Activated B cell treated with CpG ODN at 0.5 μM for 24 hours (primary cell): ENCODE measurements around the gene KCNQ1. TPM values are rescaled to one million over a fixed set of nuclear protein-coding genes. Genes with fewer than 3 reads are reported as not detected.

Experiments used
- ATAC-seq: fragments of 200-7000 bp; cut with Tn5 transposase; one replicate; pipeline ENCODE4 v1.10.0; 2021; ENCODE audit warnings: low read depth, mild to moderate bottlenecking, moderate library complexity
- CTCF ChIA-PET: fragments of 350-600 bp; sonication (Branson Sonifier 250); formaldehyde crosslinking; loops from one replicate; lab custom pipeline; 2021; ENCODE audit warnings: antibody characterized with exemption; lab: Charles Lee
- POLR2A ChIA-PET: fragments of 350-600 bp; sonication (Branson Sonifier 250); formaldehyde crosslinking; loops from one replicate; lab custom pipeline; 2021; ENCODE audit warnings: antibody characterized with exemption; lab: Charles Lee
- DNase-seq: peaks from one replicate; pipeline ENCODE4 v3.0.0; 2022
- H3K27ac Mint-ChIP-seq: one replicate; pipeline ENCODE4 v1.8.0; 2020; ENCODE audit warnings: mixed read lengths
- H3K27me3 Mint-ChIP-seq: one replicate; pipeline ENCODE4 v1.8.0; 2021; ENCODE audit warnings: mixed read lengths
- H3K36me3 Mint-ChIP-seq: one replicate; pipeline ENCODE4 v1.8.0; 2021; ENCODE audit warnings: low read depth, mixed read lengths
- H3K4me1 Mint-ChIP-seq: one replicate; pipeline ENCODE4 v1.8.0; 2021; ENCODE audit warnings: mixed read lengths
- H3K4me3 Mint-ChIP-seq: one replicate; pipeline ENCODE4 v1.8.0; 2020; ENCODE audit warnings: mild to moderate bottlenecking, mixed read lengths
- H3K9me3 Mint-ChIP-seq: one replicate; pipeline ENCODE4 v1.8.0; 2020; ENCODE audit warnings: mixed read lengths
- CTCF ChIP-seq: fragments of 200-600 bp; IDR thresholded peaks from one replicate; pipeline ENCODE4 v1.8.0; 2022; ENCODE audit warnings: antibody characterized with exemption, mild to moderate bottlenecking
- intact Hi-C: fragments of 100-400 bp; cut with micrococcal nuclease; formaldehyde crosslinking; loops from one replicate; pipeline ENCODE4 v1.15.1; 2024
- total RNA-seq: library from RNA; stranded (reverse); gene quantifications from 2 replicates; pipeline ENCODE4 v1.2.3, GENCODE V29; 2022

The KCNQ1 gene
- total RNA-seq, 1 donor from 2014 or later, result 6.5 TPM

GRCh38 chr11:2728663-2729332 lies 284.0 kb downstream of the KCNQ1 start:
- ATAC-seq (no peak), DNase-seq (no peak)
- CTCF ChIA-PET, result no interaction called here
- intact Hi-C loops, result no loop called here
- Mint-ChIP-seq H3K27ac (no peak overlapping the region), H3K4me3 (no peak overlapping the region), H3K36me3 (peaks cover 2% of the 10 kb centered on the region), H3K27me3 (no peaks in the 10 kb centered on the region), H3K9me3 (no peaks in the 10 kb centered on the region), H3K4me1 (no peaks in the 10 kb centered on the region)
- POLR2A ChIA-PET, result no interaction called here
- no peak for TF ChIP-seq CTCF

- H3K4me3 Mint-ChIP-seq, result no peak overlapping the region
- H3K4me1 Mint-ChIP-seq, result no peaks in the 10 kb centered on the region
- no peak for TF ChIP-seq CTCF
- ATAC-seq (no peak), DNase-seq (no peak)
- intact Hi-C loops, result no loop called here
- POLR2A ChIA-PET, result no interaction called here
- CTCF ChIA-PET, result interaction anchor here (0.6 kb wide), 1 partner anchor 197 kb away, joined by 3 read pairs; no protein-coding TSS in a partner anchor
- H3K27ac Mint-ChIP-seq, result no peak overlapping the region
- H3K27me3 Mint-ChIP-seq, result no peaks in the 10 kb centered on the region
- H3K9me3 Mint-ChIP-seq, result no peaks in the 10 kb centered on the region
- peaks cover 2% of the 10 kb centered on the region for H3K36me3 Mint-ChIP-seq
Observed at GRCh38 chr11:2729841-2730240, 285.0 kb downstream of the KCNQ1 start.

- no peak for DNase-seq
- Mint-ChIP-seq H3K9me3 (no peaks in the 10 kb centered on the region), H3K4me3 (no peak overlapping the region), H3K27ac (no peak overlapping the region), H3K36me3 (peaks cover 2% of the 10 kb centered on the region), H3K4me1 (no peaks in the 10 kb centered on the region), H3K27me3 (no peaks in the 10 kb centered on the region)
- ChIA-PET POLR2A (no interaction called here), CTCF (interaction anchor here (0.6 kb wide), 1 partner anchor 198 kb away, joined by 3 read pairs; no protein-coding TSS in a partner anchor)
- no peak for ATAC-seq
- intact Hi-C loops, result no loop called here
- no peak for TF ChIP-seq CTCF
Observed at GRCh38 chr11:2730272-2731129, 285.7 kb downstream of the KCNQ1 start.

- ATAC-seq, result no peak
- no peak for DNase-seq
- Mint-ChIP-seq H3K9me3 (no peaks in the 10 kb centered on the region), H3K27me3 (no peaks in the 10 kb centered on the region), H3K27ac (no peak overlapping the region), H3K36me3 (peaks cover 2% of the 10 kb centered on the region), H3K4me3 (no peak overlapping the region), H3K4me1 (no peaks in the 10 kb centered on the region)
- POLR2A ChIA-PET, result no interaction called here
- TF ChIP-seq CTCF, result no peak
- intact Hi-C loops, result no loop called here
- CTCF ChIA-PET, result no interaction called here
Observed at GRCh38 chr11:2731130-2732125, 286.6 kb downstream of the KCNQ1 start.
